KG1 (cell line): ENCODE results near the gene GATAD2A.
"Not testable (repeated sequence)": the region's sequence is repeated elsewhere in the genome, so short reads cannot be mapped to it uniquely, and the experiment has no call there.

Experiments used
- DNase-seq: peaks from one replicate; lab custom pipeline; 2025; lab: John Stamatoyannopoulos, UW

The GATAD2A gene

DNA sequence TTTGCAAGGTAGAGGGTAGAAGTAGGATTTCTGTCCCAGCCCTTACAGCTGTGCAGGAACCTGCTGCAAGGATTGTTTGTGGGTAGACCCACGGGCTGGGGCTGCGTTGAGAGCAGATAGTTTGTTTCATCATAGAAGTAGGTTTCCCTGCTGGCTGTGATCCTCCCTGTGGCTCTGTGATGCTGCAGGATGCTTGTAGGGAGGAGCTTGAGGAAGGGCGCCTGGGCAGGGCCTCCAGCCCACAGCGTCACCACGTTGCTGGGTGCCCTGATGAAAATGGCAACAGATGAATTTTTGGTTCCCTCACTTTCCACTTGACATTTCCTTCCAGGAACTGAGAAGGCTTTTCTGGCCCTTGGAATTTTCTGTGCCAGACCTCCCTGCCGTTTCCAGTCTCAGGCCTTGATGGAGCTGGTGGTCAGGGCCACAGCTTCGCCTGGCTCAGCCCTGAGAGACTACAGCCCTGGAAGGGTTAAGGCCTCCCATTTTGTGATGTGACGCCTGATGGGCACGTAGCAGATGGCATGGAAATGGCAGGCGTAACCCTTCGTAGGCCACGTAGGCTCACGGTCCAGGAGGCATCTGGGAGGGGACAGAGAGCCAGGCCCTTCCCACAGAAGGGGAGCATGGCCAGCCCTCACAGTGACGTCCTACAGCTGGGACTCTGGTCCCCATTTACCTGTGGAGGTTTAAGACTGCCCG, 42.2 kb downstream of the GATAD2A start:
- no peak for DNase-seq

DNA sequence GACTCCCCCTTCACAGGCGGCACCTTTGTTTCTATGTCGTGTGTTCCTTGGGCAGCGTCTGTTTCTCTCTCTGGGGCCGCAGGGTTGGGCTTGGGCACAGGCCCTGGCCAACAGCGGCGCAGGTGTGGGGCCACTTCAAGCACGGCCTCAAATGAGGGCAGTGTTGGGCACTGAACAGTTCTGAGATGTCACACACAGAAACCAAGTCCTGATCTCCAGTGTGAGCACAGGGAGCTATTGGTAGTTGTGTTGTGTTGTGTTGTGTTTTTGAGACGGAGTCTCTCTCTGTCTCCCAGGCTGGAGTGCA, 42.7 kb downstream of the GATAD2A start:
- DNase-seq, result no peak

DNA sequence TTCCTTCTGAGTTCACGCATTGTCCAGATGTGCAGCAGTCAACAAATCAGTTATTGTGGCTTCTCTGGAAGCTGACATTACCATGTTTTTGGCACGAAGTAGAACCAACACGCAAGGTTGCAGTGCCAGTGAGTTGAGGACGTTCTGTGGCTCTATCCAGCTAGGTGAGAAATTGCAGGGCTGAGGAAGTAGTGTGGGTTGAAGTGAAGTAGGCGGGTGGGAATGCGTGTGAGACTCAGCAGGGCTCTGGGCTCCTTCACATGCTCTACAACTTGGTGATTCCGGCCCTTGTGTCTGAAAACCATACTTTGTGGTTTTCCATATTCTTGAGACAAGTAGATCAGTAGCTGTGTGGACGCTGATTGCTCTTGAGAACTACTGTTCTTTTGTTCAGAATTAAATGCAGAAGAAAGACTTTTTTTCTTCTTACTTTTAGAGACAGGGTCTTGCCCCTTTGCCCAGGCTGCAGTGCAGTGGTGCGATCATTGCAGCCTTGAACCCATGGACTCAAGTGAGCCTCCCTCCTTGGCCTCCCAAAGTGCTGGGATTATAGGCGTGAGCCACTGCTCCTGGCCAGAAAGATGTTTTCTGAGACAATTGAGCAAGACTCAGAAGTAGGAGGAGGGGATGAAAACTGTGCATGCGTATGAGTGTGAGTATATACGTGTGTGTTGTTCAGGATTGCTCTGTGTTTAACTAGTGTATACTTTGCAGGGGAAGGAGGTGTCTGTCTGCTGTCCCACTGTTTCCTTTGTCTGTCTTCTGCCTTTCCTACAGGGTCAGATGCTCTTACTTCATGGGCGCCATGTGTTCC, 46.2 kb downstream of the GATAD2A start:
- DNase-seq, result no peak

DNA sequence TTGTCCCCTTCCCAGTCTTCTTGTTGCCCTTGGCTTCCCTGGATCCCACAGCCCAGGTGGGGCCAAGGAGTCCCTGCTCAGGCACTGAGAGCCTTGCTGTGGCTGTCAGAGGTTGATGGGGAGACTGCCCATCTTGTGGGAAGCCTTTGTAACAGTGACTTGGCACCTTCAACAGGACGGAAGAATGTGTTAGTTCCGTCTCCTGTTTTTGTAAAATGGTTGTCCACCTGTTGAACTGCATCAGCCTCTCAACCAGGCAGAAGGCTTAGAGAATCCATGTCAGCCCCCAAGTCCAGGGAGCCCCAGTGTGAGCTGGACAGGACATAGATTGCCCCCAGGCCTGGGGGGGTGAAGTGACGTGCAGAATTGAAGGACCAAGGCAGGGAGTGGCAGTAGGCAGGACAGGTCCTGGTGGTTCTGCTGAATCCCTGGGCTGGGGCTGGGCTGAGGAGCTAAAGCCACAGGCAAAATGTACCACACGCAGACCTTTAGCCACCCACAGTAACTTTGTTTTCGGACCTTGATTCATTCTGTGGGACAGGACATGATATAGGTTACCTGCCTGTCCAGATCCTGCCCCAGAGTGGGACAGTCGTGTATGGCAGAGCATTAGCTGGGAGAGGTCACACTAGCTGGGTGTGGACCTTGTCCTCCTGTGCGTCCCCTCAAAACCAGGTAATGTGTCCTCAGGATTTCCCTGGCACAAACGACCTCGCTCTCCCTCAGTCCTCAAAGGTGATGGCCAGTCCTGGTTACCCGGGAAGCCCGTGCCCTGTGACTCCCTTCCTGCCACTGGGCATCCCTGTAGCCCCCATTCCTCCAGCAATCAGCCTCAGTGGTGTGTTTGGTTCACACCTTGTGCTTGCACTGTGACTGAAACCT, 47.0 kb downstream of the GATAD2A start:
- DNase-seq, result no peak

DNA sequence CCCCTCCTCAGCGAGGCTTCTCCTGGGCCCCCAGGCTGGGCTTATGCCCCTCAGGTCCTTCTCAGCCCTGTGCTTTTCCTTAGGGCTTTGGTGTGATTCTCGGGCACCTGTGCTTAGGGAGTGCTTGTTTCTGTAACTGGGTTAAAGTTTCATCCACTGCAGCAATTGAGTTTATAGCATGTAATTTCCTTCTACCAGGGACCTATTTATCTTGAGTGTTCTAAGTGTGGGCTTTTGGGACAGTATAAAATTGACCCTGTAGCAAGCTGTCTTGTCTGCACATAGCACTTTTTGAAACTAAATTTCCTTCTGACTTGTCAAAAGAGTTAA, 47.6 kb downstream of the GATAD2A start:
- no peak for DNase-seq

DNA sequence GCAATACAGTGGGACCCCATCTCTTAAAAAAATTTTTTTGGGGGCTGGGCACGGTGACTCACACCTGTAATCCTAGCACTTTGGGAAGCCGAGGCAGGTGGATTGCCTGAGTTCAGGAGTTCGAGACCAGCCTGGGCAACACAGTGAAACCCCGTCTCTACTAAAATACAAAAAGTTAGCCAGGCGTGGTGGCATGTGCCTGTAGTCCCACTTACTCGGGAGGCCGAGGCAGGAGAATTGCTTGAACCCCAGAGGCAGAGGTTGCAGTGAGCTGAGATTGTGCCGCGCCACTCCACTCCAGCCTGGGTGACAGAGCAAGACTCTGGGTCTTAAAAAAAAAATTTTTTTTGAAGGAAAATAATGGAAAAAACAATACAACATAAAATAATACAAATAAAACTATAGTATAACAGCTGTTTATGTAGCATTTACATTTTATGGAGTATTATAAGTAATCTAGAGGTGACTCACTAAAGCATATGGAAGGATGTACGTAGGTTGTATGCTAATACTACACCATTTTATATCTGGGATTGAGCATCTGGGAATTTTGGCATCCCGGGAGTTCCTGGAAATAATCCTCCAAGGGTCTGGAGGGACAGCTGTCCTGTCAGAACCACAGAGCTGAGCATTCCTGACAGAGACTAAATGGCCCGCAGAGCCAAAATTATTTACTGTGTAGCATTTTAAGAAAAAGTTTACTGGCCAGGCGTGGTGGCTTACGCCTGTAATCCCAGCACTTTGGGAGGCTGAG, 49.9 kb downstream of the GATAD2A start:
- DNase-seq, result not testable (repeated sequence)

DNA sequence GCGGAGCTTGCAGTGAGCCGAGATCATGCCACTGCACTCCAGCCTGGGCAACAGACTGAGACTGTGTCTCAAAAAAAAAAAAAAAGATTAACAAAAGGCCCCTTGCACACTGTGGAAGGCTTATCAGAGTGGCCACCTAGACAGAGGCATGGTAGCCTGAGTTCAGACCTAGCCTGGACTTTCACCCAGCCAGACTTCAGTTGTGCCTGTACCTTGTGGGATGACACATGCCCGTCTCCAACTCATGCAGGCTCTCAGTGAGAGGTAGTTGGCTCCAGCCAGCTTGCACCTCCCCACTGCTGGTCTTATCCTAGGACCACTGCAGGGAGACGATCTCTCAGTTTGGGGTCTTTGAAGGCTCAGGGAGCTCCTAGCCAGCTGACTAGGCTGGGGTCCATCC, 52.2 kb downstream of the GATAD2A start:
- no peak for DNase-seq

DNA sequence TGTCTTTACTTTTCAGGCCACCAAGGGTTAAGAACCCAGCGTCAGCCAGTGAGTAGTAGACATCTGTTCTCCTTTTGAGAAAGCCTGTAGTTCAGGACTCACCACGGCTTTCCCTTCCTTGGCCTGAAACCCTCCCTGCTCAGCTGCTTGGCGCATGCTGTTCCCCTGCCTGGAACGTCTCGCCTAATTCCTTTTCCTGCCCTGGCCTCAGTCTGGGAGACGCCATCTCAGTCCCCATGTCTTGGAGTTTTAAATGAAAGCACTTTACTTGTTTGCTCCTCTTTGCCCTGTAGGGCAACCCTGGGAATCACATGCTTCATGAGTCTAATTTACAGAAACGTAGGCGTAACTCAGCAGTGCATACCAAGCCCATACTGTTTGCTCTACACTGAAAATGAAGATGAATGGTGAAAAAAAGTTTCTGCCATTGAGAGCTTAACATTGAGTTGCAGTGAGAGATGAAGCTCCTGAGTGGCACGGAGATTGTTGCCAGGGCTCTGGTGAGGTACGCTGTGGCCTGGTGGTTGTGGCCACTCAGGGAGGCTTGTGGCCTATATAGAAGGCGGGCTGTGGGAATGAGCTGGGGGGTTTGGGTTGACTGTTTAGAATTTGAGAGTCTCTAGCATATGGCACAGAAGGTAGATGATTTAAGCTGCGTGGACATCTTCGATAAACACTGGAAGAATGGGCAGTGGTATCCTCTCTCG, 52.8 kb downstream of the GATAD2A start:
- no peak for DNase-seq

DNA sequence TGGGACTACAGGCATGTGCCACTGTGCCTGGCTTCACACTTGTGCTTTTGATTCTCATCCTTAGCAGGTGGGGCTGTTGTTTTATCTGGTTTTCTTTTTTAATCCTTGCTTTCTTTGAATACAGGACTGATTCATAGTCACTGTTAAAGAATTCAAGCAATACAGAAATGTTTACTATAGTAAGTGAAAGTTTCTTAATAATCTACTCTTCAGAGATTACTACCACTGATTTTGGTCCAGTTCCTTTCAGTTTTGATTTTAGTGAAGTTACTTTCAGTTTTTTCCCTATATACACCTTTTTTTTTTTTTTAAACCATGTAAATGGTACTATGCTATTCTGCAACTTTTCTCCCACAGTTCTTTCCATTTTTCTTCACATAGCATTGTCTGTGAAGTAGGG, 53.6 kb downstream of the GATAD2A start:
- no peak for DNase-seq

DNA sequence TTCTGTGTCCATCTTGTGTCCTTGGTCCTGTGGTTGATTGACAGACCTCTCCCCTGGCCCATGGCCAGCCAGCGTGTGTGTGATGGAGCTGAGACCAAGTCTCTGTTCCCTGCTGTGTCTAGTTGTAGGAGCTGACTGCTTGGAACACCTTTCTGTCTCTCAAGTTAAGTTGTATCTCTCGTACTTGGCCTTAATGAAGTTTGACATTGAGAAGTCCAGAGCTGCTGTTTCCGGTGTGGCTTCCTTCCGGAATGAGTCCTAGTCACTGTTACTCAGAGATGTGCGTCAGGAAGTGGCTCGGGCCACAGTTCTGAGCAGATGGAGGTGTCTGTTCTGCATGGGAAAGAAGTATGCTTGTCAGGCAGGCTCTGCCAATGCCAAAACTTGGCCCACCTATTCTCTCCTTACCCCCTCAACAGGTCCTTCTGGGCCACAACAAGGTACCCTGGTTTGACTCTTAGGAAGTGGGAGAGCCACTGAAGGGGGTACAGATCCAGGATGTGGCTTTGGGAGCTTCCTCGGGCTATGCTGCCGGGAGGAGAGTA, 54.3 kb downstream of the GATAD2A start:
- DNase-seq, result peak; percentile 70

DNA sequence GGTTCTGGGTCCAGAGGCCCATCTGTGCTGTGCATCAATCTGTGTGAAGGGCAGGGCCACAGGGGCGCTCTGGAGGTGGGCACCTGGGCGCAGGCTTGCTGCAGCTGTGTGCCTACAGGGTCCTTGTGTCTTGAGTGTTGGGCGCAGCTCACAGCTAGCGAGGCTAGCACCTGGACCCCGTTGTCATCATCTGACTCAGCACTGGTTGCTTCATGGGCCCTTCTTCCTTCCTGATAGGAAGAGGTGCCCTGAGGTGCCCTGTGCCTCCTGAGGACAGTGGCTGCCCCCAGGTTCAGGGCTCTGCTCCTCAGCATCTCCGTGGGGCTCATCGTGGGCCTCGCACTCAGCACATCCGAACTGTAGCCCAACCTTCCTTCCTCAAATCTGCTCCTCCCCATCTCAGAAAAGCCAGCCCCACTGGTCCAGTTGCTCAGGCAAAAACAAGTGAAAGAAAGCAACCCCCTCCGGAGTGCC, 54.8 kb downstream of the GATAD2A start:
- no peak for DNase-seq

DNA sequence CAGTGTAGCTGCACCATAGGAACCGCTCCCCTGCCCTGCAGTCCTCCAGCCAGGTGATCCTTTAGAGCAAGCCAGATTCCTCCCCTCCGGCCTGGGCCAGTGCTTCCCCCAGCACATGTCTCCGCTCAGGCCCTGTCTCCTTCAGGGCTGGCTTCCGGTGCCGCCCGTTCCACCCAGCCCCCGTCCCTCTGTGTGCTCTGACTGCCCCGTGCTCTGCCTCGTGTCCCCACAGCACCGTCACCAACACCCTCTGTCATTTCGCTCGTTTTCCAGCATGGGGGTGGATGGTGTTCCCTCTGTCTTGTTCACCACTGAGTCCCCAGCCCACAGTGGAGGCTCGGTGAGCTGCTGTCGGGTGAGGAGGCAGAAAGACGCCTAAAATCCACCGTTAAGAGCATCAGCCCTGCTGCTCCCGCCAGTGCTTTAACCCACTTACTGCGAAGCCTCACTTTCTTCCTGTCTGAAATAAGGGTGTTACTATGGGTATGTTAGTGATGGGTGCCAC, 55.3 kb downstream of the GATAD2A start:
- DNase-seq, result peak; percentile 45

DNA sequence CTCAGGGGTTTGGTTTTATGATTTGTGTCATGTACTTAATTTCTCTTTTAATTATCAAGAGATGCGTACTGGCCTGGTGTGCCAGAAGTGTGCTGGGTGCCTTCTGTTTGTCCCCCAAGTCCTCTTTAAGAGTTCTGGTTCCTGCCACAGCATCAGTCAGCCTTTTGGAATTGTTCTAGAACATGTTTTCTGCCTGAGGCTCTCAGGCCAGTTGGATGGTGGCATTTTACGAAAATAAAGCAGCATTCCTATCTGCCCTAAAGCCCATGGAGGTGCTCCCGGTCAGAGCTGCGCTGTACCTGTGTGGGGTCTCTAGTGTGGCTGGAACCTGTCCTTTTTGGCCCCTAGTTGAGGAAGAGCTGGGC, 55.8 kb downstream of the GATAD2A start:
- no peak for DNase-seq

DNA sequence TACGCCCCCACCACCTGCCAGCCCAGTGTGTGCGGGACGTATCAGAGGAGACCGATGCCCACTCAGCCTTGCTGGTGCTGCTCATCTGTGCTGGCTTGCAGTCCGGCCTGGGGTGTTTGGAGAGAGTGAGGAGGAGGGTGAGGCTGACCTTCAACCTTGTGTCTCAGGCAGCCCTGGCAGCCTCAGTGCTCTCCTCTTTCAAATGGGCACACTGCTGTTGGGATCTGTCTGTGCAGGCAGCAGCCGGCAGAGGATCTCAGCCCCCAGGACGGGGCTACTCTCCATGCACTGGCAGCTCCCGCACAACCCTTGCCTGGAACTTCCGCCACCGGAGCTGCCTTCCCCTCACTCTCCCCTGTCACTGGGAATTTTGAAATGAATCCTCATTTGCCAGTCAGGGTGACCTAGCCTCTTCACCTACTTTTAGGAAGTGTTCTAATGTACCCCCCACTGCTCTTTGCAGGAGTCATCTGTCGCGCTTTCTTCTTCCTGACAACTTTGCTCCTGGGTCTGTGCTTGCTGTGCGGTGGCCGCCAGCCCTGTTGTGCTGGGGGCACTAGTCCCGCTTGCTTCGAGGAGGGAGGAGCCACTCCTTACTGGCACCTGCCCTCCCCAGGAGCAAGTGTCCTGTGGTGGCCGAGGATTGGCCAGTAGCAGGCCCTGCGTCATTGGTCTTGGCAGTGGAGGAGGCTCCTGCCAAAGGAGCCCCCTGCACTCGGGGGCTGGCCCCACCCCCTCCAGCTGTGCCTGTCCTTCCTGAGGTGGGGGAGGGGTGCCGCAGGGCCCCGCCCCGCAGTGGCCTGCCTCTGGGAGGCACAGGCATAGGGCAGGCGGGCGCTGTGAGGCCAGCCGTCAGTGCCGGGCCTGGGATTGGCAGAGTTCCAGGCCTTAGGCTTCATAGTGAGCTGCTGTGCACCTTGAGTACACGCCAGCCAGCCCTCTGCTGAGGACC, 56.5 kb downstream of the GATAD2A start:
- DNase-seq, result peak; percentile 36

DNA sequence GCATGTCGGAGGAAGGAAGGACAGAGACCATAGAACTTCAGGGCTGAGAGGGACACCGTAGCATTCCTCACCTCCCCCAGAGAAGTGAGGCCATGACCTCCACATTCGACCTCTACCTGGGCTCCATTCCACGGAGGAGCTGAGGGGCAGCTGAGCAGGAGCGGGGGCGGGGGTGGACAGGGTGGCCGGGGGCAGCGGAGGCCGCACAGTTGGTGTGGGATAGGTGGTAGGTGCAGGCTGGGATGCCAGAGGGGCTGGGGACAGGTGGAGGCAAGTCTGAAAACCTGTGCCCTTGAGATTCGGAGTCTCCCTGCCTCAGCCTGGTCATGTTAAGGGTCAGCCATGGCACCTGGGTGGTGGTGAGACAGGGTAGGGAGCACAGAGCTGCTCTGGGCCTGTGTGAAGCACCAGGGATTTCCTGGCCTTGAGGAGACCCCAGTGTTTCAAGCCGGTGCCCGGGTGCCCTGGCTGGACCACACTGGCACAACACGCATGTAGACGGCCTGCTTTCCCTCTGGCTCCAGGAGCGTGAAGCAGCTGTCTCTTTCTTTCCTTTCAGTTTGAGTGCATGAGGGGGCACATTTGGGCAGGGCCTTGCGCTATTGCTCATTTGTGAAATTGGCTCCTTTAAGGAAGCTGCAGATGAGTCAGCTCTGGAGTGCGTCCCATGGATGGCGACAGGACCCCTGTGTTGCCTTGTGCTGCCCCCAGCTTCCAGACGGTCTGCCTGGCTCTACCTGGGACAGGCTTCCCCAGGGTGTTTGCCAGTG, 58.1 kb downstream of the GATAD2A start:
- no peak for DNase-seq

DNA sequence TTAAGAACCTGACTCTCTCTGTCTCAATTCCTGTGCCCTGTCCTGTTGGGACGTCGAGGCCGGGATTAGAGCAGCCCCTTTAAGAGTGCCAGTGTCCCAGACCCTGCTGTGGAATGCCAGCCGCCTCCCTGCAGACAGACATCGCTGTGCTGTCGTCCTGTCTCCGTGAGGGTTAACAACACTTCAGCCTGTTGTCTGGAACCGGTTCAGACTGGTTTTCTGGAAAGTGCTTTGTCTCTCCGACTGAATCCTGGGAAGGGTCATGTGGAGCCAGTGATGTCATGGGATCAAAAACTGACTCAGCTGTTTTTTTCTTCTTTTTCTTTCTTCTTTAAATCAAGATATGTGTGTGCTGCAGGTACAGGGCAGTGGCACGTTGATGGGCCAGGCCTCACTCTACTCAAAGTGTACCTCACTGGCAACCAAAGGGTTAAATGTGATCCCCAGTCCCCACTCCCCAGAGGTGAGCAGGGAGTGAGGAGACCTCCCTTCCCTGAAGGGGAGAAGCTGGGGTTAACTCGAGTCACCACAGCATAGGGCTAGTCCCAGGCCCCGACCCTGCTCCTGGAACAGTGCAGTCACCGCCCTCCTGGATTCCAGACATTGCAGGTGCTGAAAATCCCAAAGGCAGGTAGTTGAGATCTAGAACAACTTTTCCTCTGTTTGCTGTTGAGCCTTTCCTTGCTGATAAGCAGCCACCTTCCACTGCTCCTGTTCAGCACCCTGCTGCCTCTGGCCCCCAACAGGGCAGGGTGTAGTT, 59.0 kb downstream of the GATAD2A start:
- no peak for DNase-seq

DNA sequence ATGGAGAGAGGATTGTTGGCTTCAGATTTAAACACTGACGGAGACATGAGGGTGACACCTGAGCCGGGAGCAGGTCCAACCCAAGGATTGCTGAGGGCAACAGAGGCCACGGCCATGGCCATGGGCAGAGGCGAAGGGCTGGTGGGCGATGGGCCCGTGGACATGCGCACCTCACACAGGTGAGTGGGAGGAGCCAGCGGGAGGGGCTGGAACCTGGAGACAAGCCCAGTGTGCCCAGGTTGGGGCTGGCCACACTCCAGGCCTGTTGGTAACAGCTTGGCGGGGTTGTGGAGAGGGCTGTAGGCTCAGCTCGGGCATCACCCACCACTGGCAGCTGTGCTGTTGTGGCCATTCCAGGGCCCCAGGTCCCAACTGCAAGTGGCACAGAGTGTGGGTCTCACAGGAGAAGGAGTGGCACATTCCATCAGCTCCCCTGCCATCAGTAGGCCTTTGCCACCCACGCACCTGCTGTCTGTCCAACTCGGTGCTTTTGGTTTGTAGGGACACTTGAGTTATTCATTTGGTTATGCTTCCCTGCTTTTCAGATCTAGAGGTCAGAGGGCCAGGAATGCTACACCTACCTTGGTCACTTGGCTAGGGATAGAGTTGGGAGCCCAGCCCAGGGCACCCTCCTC, 60.1 kb downstream of the GATAD2A start:
- no peak for DNase-seq

DNA sequence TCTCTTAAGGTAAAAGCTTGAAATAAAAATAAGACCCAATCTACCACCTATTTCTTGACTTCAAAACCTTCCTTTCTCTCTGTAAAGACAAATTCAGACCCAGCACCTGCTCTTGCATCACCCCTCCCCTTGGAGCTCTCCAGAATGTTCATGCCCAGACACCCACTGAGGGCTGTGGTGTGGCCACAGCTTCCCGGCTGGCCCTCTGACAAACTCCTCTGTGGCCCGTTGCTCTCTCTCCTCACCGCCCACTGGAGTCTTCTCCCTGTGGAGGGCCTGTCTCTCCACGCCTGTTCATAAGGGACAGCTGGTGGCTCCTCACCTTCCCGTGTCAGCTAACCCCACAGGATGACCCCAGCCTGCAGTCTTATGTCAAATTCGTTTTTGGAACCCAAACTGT, 60.7 kb downstream of the GATAD2A start:
- no peak for DNase-seq
